Adrenal gland (tissue), 5 donors: Measurements from ENCODE around the gene CFAP47.

Experiments used
- CTCF ChIP-seq, 6 experiments: fragments of 450-650 bp in 4 of 6; fragments of 200-600 bp in 2 of 6; sonication (generic) in 1 of 6; IDR thresholded peaks; 1 replicate in 5 of 6; 2 replicates in 1 of 6; pipeline versions ENCODE4 v1.5.1 to v1.8.0; 2016 to 2021; ENCODE audit warnings: antibody characterized with exemption in 6 of 6, mild to moderate bottlenecking in 2 of 6, moderate library complexity in 1 of 6
- POLR2A ChIP-seq, 2 donors: fragments of 450-650 bp; IDR thresholded peaks; one replicate each; pipeline ENCODE4 v1.6.1; 2017; ENCODE audit warnings: antibody characterized with exemption in 2 of 2, mild to moderate bottlenecking in 2 of 2, moderate library complexity in 1 of 2
- donor health status: DM: no; HTN: no; CAD: no.

DNA sequence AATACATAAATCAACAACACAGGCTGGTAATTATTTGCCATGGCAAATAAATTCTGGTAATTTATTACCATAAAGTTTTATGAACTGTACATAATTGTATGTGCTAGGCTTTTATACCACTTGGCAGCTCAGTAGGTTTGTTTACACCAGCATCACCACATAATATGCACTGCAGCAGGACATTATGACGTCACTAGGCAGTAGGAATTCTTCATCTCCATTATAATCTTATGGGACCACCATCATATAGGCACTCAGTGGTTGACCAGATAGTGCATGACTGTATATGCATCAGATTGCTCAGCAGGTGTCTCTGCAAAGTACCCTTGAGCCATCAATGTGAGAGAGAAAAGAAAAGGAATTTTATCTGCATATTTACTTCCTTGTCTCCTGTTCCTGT is 295.4 kb downstream of the CFAP47 start:
- TF ChIP-seq CTCF (IDR thresholded peaks at IDR 0.05) (no peak), POLR2A (IDR thresholded peaks at IDR 0.05) (no peak)
